Body of pancreas (tissue), 4 donors: ENCODE measurements around the gene MMP19. TPM values are rescaled to one million over a fixed set of nuclear protein-coding genes. Genes with fewer than 3 reads are reported as not detected.

Experiments used
- ATAC-seq: fragments of 150-250 bp; one replicate; pipeline ENCODE4 v1.9.1; 2016
- DNase-seq, 4 donors: peaks; one replicate each; pipeline ENCODE4 v3.0.0-alpha.2; 2019
- H3K27ac ChIP-seq, 4 donors: fragments of 200-600 bp; sonication (generic); 1 replicate in 3 of 4; 2 replicates in 1 of 4; pipeline versions ENCODE4 v1.5.1 to v1.6.1; 2016 to 2019; ENCODE audit warnings: mild to moderate bottlenecking in 1 of 4, mixed read lengths in 1 of 4, moderate library complexity in 1 of 4
- H3K27me3 ChIP-seq, 2 donors: fragments of 200-600 bp; sonication (generic); one replicate each; pipeline ENCODE4 v1.6.0; 2016; ENCODE audit warnings: mild to moderate bottlenecking in 1 of 2
- H3K36me3 ChIP-seq, 2 donors: fragments of 200-600 bp; sonication (generic); replicated peaks in 1 of 2; 2 replicates each; pipeline ENCODE4 v1.5.1; 2016; ENCODE audit warnings: low read depth in 2 of 2; ENCODE audit not compliant: insufficient read depth in 1 of 2
- H3K4me1 ChIP-seq: fragments of 200-600 bp; sonication (generic); one replicate; pipeline ENCODE4 v1.6.0; 2016
- H3K4me3 ChIP-seq, 2 donors: fragments of 200-600 bp; sonication (generic); 1 replicate in 1 of 2; 2 replicates in 1 of 2; pipeline ENCODE4 v1.5.1; 2016 to 2019
- H3K9me3 ChIP-seq, 3 donors: fragments of 200-600 bp; sonication (generic); 1 replicate in 2 of 3; 2 replicates in 1 of 3; pipeline ENCODE4 v1.5.1; 2016
- POLR2A ChIP-seq, 3 donors: fragments of 450-650 bp; IDR thresholded peaks; one replicate each; pipeline ENCODE4 v1.6.1; 2016; ENCODE audit warnings: antibody characterized with exemption in 3 of 3, mild to moderate bottlenecking in 2 of 3
- WGBS, 2 donors: methylation state at CpG; one replicate each; pipeline ENCODE4 v1.1.5; 2017; 5-methylcytosine and 5-hydroxymethylcytosine counted together
- intact Hi-C: fragments of 100-400 bp; cut with DNase I; formaldehyde crosslinking; loops from one replicate; pipeline ENCODE4 v1.15.1; 2023
- total RNA-seq, 2 donors: library from RNA; depleted of rRNA; stranded (reverse); fragments of >200 nt; gene quantifications; one replicate each; pipeline ENCODE4 v1.1.0, GENCODE V29; 2016
- TF ChIP-seq, protein P1 (sequence below), 7 experiments: fragments of 450-650 bp in 4 of 7; fragments of 200-600 bp in 3 of 7; sonication (generic) in 3 of 7; IDR thresholded peaks; one replicate each; pipeline ENCODE4 v1.5.1; 2016 to 2019; ENCODE audit warnings: antibody characterized with exemption in 7 of 7

The MMP19 gene
- total RNA-seq, 2 donors from 2014 or later = 3.4 to 23.4 TPM

DNA sequence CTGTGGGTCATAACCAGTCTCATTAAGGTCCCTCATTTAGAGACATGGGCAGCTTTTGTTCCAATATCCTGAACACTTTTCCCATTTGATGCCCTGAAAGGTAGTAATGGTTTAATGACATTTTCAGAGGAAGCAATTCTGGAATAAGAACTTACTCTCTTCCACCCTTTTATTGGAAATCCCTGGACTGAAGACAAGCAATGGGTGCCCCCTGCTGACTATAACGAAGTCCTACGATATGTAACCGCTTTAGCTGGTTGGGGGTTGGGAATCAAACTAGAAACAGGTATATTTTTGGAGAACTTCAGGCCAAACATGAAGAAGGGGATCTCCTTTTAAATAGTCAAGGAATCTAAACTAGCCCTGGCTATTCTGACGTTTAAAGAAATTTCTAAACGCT, 45.7 kb downstream of the MMP19 start:
- Histone ChIP-seq H3K27me3 (no peaks in the 10 kb centered on the region), H3K36me3 (peaks cover 11 to 18% of the 10 kb centered on the region in 2 donors), H3K4me3 (no peak overlapping the region), H3K9me3 (no peaks in the 10 kb centered on the region), H3K4me1 (no peaks in the 10 kb centered on the region), H3K27ac (no peak overlapping the region)
- intact Hi-C loops = no loop called here
- no peak for ATAC-seq
- 32 to 53% methylated on average over 5 of the region's 5 CpGs for WGBS, 2 donors
- peak in 2 of 4 donors; percentile 27 to 34 for DNase-seq
- TF ChIP-seq POLR2A (IDR thresholded peaks at IDR 0.05) = no peak
- TF ChIP-seq, protein P1, sequence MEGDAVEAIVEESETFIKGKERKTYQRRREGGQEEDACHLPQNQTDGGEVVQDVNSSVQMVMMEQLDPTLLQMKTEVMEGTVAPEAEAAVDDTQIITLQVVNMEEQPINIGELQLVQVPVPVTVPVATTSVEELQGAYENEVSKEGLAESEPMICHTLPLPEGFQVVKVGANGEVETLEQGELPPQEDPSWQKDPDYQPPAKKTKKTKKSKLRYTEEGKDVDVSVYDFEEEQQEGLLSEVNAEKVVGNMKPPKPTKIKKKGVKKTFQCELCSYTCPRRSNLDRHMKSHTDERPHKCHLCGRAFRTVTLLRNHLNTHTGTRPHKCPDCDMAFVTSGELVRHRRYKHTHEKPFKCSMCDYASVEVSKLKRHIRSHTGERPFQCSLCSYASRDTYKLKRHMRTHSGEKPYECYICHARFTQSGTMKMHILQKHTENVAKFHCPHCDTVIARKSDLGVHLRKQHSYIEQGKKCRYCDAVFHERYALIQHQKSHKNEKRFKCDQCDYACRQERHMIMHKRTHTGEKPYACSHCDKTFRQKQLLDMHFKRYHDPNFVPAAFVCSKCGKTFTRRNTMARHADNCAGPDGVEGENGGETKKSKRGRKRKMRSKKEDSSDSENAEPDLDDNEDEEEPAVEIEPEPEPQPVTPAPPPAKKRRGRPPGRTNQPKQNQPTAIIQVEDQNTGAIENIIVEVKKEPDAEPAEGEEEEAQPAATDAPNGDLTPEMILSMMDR (IDR thresholded peaks at IDR 0.05) = peak in 5 of 7 experiments; percentile 19 to 50 (median 28)

DNA sequence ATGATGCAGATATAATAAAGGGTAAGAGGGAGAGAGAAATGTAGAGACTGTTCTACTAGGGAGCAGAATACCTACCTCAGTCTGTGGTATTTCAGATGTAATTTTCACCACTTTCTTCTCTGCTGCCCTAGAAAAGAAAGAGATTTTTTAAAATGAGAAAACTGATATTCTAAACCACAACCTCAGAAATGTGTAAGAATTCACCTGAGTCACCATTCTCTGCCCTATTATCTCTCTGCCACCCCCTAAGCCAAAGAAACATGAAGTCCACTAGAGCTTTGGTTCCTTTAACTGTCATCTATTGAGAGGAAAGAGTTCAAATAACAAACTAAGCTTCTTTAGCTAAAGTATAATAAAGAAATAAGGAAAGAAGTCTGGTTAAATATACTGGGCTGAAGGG, 46.8 kb downstream of the MMP19 start:
- intact Hi-C loops = no loop called here

DNA sequence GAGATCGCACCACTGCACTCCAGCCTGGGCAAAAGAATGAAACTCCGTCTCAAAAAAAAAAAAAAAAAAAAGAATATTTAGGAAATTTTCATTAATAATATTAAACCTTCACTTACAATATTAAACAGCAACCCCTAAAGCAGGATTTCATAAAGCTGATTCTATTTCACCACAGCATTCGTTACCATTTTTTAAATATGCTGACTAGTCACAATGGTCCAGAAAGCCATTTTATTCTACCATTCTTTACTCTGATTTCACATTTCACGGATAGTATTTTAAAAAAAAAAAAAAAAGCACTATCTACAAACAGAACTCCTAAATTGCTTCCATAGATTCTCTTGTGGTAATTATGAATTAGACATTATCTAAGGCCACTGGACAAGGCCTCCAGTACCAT, 52.8 kb downstream of the MMP19 start:
- Histone ChIP-seq H3K9me3 (no peaks in the 10 kb centered on the region), H3K36me3 (peaks cover 11 to 28% of the 10 kb centered on the region in 2 donors), H3K27me3 (no peaks in the 10 kb centered on the region), H3K4me3 (no peak overlapping the region), H3K4me1 (no peaks in the 10 kb centered on the region), H3K27ac (no peak overlapping the region)
- 90 to 93% methylated on average over 4 of the region's 4 CpGs for WGBS, 2 donors
- TF ChIP-seq POLR2A (IDR thresholded peaks at IDR 0.05) = no peak
- TF ChIP-seq, protein P1 (IDR thresholded peaks at IDR 0.05) = no peak
- ATAC-seq (no peak), DNase-seq (no peak)
- intact Hi-C loops = no loop called here

More for the DNA sequence above, 46.8 kb downstream of the MMP19 start:
- no peak for ATAC-seq
- DNase-seq = no peak
- Histone ChIP-seq H3K27me3 (no peaks in the 10 kb centered on the region), H3K4me1 (no peaks in the 10 kb centered on the region), H3K27ac (no peak overlapping the region), H3K9me3 (no peaks in the 10 kb centered on the region), H3K36me3 (peaks cover 11 to 18% of the 10 kb centered on the region in 2 donors), H3K4me3 (no peak overlapping the region)
- TF ChIP-seq, protein P1 (IDR thresholded peaks at IDR 0.05) = no peak
- no peak for TF ChIP-seq POLR2A (IDR thresholded peaks at IDR 0.05)

DNA sequence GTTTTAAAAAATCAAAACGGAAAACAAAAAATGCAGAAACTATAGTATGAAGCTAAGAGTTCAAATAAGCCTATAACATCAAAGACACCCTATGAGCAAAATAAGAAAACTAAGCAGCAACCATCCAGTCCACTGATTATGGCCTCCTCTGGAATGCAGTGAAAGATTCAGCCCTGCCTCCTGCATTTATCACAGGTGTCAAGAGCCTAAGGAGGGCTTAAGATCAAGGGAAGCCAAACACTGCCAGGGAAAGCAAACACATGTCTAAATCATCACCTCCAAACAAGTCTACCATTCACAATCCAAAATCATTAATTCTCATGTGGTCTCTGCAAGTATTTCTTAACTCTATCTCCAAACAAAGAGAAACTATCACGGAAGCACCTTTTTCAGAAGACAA, 53.6 kb downstream of the MMP19 start:
- peaks cover 7 to 26% of the 10 kb centered on the region in 2 donors for H3K36me3 ChIP-seq
- ATAC-seq = no peak
- intact Hi-C loops = no loop called here

DNA sequence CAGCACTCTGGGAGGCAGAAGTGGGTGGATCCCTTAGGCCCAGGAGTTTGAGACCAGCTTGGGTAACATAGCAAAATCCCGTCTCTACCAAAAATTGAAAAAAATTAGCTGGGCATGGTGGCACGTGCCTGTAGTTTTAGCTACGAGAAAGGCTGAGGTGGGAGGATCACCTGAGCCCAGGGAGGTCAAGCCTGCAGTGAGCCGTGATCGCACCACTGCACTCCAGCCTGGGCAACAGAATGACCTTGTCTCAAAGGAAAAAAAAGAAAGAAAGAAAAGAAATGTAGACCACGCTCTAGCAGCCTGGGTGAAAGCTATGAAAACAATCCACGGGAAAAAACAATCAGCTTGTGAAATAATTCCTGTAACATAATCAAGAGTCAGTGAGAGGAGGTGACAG, 54.2 kb downstream of the MMP19 start:
- 80 to 88% methylated on average over 7 of the region's 7 CpGs for WGBS, 2 donors
- ATAC-seq (no peak), DNase-seq (no peak)
- no peaks in the 10 kb centered on the region for H3K4me1 ChIP-seq
- intact Hi-C loops = no loop called here
- no peaks in the 10 kb centered on the region for H3K9me3 ChIP-seq
- H3K27ac ChIP-seq = no peak overlapping the region
- TF ChIP-seq POLR2A (IDR thresholded peaks at IDR 0.05) = no peak
- TF ChIP-seq, protein P1 (IDR thresholded peaks at IDR 0.05) = no peak
- no peak overlapping the region for H3K4me3 ChIP-seq
- H3K27me3 ChIP-seq = no peaks in the 10 kb centered on the region
- H3K36me3 ChIP-seq = peaks cover 5 to 25% of the 10 kb centered on the region in 2 donors

More for the DNA sequence above, 53.6 kb downstream of the MMP19 start:
- Histone ChIP-seq H3K4me1 (no peaks in the 10 kb centered on the region), H3K27ac (no peak overlapping the region), H3K9me3 (no peaks in the 10 kb centered on the region), H3K4me3 (no peak overlapping the region), H3K27me3 (no peaks in the 10 kb centered on the region)
- WGBS, 2 donors = 79 to 88% methylated on average over 2 of the region's 2 CpGs
- TF ChIP-seq, protein P1 (IDR thresholded peaks at IDR 0.05) = no peak
- TF ChIP-seq POLR2A (IDR thresholded peaks at IDR 0.05) = no peak
- DNase-seq = no peak
